ENCODE measurements around the gene AIP.
"Not testable (repeated sequence)": the region's sequence is repeated elsewhere in the genome, so short reads cannot be mapped to it uniquely, and the experiment has no call there.

AIP gene

DNA sequence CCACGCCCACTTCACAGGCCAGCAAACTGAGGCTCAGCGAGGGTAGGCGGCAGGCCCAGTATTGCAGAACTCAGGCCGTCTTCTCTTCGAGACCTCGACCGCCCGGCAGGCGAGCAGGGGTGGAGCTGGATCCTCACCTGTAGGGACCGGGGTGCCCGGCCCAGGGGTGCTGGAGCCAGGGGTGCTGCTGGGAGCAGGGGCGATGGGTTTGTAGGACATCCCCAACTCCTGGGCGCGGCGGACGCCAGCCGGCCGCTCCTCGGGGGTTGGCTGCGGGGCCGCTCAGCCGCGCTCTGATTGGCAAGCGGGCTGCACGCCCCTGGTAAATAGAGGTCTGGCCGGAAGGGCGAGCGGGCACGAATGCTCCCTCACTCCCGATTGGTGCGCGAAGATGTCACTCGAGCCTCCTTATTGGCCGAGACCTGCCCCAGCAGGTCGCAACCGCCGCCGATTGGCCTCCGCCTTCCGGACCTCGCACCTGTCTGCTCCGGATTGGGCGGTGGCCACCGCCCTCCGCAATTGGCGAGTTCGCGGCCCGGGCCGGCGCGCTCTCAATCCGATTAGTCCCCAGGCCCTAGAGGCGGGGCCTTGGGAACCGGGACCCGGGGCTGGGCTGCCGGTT is 25.1 kb downstream of the AIP start, which contains the start of gene CDK2AP2:
CDK2AP2 (minus strand) TSS at position 299 of the 622 bp plus-strand sequence; CDS start at position 219, 80 bp downstream.
- peak; percentile 96 for DNase-seq

DNA sequence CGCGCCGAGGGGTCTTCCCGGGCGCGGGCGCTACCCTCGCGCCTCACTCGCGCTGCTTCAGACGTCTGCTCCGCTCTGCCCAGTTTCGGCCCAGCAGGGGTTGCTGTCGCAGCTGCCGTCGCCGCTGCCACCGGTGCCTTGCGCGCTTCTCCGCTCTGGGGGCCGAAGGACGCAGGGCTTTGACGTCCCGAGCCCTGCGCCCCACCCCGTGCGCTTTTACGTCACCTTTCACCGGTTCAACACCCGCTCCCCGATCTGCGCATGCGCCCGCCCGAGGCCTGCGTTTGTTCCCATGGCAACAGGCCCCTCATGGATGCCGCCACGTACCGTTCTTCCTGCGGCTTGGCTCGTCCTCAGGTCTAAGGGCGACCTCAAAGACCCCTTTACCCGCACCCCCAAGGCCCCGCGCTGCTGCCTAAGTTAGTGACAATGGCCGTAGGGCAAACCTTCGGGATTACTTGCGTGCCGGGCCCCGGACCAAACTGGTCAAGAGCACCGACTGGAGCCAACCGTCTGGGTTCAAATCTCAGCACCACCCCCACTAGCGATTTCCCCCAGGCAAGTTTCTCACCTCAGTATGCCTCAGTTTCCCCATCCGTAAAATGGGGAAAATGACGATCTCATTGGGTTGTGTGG is 25.8 kb downstream of the AIP start:
- DNase-seq: peak; percentile 100

DNA sequence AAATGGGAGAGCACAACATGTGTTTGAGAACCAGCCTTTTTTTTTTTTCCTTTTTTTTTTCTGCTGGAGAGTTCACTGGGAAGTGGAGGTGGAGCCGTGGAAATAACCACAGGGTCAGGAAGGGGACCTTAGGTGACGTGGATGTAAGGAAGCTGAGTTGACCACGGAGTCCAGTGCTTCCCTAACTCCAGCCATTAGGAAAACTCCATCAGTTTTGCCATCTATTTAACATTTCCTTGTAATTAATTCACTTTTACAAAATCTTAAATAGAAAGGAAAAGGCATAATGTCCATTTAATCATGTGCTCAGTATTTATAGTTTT is 27.2 kb downstream of the AIP start:
- no peak for DNase-seq

DNA sequence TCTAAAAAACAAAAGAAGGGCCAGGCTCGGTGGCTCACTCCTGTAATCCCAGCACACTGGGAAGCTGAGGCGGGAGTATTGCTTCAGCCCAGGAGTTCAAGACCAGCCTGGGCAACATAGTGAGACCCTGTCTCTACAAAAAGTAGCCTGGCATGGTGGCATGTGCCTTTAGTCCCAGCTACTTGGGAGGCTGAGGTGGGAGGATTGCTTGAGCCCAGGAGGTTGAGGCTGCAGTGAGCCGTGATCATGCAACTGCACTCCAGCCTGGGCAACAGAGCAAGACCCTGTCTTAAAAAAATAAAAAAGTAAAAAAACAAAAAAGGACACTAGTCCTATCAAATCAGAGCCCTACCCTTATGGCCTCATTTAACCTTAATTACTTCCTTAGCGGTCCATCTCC is 28.7 kb downstream of the AIP start:
- DNase-seq: not testable (repeated sequence)

DNA sequence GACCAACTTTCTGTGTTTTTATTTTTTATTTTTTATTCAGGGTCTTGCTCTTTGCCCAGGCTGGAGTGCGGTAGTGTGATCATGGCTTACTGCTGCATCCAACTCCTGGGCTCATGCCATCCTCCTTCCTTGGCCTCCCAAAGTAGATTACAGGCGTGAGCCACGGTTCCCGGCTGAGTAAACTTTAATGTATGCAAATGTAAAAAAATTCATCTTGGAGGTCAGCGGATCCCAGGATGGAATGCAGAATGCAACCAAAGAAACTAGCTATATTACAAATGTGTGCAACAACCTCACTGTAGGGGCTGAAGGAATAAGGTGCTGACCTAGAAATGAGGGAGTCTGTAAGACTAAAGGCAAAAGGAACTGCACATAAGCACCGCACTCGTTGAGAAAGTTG is 31.3 kb downstream of the AIP start:
- no peak for DNase-seq

DNA sequence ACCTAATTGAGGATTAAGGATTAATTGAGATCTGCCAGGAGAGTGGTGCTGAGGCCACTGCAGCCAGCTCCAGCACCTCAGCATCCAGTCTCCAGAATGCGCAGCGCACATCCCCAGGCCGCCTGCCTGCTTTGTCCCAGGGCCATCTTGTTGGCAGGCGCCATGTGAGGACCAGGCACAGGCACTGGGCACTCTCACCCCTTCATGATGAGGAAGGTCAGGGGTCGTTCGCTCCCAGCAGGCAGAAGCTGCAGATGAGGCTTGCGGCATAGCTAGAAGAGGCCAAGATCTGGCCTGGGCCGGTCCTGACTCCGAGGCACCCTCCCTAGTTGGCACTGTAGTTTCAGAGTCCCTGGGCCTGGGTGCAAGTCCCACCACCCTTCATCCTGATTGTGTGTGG is 34.0 kb downstream of the AIP start:
- DNase-seq: no peak

DNA sequence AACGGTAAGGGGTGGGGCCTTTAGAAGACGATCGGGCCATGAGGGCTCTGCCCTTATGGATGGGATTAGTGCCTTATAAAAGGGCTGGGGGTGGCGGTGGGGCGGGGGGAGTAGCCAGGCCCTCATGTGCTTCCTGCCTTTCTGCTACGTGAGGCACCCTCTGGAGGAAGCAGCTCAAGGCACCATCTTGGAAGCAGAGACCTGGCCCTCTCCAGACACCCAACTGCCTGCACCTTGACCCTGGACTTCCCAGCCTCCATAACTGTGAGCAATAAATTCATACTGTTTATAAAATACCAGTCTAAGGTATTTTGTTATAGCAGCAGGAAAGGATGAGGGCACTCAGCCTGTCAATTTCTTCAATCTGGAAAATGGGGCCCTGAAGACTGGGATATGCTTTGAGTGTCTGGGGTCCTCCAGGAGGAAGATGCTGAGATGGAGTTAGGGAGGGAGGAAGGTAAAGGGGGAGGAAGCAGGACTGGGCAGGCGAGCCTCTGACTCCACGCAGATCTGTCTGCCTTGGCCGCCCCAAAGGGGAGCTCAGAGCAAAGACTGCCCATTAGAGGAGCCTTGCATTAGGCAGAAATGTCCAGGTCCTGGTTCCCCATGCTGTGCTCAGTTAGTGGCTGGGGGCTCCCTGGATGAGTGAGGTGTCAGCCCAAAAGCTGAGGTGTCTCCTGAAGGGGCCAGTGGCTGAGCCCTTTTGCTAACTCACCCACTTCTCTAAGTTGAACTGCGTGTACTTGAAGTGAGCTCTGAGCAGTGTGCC is 35.1 kb downstream of the AIP start:
- DNase-seq: no peak

DNA sequence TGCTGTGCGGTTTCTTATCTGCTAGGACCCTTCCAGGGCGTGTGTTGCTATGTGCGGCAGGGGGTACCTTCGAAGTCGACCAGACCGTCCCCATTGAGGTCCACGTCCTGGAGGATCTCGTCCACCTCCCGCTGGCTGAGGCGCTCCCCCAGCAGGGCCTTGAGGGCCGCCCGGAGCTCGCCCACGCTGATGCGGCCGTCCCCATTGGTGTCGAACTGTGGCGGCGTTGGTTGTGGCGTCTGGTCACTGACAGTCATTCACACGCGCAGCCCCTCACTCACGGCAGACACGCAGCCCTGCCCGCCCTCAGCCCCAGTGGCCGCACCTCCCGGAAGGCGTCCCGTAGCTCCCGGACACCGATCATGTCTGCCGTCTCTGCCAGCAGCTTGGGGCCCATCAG is 36.9 kb downstream of the AIP start:
- DNase-seq: no peak

DNA sequence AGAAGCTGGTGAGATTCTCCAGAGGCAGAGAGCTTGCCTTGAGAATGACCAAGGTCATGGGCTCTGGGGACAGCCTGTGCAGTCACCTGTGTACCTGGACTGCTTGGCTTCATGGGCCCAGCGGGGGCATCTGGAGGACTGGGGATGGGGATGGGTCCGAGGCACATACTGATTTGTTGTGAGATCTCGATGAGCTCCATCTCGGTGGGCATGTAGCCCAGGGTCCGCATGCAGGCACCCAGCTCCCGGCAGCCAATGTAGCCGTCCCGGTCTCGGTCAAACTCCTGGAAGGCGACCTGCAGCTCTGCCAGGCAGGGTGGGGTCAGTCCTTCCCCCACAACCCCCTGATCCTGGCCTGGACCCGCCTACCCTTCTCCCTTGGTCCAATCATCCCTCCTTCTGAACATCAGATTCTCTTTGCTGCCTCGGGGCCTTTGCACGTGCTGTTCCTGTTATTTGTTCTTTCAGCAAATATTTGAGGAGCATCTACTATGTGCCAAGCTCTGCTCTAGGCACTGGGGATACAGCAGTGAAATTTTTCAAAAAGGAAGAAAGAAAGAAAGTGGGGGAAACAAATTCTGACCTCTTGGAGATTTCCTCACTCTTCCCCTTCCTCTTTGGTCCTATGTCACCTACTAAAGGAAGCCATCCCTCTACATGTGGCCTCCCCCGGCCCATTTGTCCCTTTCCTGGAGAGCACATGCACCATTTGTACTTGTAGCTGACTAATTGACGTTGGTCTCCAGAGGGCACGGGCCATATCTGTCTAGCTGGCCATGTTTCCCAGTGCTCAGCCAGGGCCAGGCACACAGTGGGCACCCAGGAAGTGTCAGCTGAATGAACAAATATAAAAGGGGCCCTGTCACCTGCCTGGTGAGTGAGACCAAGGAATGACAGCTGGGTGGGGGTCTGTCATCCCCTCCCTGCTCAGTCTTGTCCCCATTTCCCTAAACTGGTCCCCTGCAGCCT is 38.3 kb downstream of the AIP start:
- DNase-seq: no peak

DNA sequence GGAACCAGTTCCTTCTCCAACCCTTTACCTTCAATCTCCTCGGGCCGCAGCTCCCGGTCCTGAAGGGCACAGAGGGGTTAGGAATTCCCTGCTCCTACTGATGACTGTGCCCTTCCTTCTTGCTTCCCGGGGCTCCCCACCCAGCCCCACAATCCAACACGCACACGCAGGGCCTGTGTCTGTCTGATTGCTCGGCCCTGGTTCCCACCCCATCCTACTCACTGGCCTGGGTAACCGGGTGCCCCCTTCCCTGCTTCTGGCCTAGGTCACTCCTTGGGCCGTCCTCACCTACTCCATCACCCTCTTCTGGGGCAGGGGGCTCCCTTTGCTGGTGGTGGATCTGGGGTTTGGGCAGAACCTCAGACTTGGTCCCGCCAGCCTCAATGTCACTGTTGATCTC is 39.1 kb downstream of the AIP start:
- DNase-seq: no peak

DNA sequence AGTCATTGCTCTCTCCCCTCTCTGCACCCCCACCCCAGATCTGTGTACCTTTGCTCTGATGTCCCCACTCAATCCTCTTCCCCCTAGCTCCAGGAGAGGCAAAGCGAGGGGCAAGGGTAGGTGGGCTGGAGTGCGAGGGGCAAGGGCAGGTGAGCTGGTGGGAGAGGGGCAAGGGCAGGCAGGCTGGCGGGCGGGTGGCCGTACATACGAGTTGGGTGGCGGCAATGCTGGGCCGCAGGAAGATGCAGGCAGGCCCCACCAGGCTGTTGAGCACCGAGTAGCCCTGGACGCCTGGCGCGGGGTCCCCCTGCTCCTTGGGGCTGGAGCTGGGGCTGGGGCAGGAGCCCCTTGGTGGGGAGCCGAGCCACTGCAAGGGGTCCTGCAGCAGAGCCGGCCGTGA is 39.5 kb downstream of the AIP start:
- DNase-seq: no peak

DNA sequence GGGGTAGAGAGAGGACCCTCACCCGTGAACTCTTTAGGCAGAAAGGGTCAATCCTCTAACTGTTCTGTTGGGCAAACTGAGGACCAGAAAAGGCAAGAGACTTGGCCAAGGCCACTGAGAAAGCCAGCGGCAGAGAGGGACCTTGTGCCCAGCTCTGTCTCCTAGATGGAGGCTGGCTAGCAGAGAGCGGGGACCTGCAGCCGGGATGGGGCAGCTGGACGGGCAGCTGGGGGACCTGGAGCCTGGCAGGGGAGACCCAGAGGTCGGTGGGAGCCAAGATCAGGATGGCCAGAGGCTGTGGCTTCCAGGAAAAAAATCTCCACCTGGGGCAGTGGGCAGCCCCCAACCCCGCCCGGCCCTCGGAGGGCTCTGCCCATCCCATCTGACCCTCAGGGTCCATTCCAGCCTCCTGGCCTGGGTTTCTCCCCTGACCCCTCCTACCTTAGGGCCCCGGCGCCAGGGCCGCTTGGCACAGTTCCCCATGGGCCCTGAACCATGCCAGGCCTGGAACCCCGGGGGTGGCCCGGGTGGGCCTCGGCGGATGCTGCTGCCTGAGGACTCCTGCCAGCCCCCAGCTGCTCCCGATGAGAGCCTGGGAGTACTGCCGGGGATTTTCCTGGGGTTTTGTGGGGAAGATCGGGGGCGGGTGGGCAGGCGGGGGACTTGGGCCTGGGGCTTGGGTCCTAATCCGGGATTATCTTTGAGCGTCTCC is 40.2 kb downstream of the AIP start, which contains the start of gene CABP2:
CABP2 (minus strand) TSS at position 603 of the 712 bp plus-strand sequence; CDS start at position 483, 120 bp downstream.
- DNase-seq: no peak

DNA sequence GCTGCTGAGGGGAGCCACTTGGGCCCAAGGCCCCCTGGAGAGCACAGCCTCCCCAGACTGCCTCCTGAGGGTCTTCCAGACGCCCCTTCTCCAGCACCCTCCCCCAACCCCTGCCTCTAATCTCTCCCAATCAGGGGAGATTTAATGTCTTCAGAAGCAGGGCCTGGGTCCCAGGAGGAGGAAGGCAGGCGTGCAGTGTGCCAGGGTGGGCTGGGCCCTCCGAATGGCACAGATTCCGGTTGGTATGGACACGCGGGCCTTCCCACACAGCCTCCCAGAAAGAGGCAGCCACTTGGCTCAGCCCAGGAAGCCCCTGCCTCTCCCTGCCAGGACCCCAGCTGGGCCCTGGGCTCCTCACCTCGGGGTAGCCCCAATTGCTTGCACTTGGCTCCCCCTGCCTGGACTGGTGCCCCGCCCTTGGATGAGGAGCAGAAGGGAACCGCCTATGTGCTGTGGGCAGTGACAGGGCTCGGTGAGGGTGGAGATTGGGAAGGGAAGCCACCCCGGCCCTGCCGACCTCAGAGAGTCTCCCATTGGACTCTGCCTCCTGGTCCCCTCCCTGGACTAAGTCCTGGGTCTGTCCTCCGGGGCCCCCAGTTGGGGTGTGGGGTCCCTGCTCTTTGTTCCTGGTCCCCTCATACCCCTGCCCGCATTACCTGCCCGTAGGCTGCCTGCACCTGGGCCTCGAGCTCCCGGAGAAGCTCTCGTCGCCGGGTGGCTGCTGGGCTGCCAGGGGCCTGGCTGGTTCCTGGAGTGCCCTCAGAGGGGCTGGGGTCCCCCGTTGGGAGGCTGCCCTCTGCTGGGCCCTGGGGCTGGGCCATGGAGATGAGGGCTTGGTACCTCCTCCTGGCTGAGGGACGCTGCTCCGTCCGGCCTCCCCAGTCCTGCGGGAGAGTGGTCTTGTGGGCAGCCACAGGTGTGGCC is 41.0 kb downstream of the AIP start:
- DNase-seq: no peak

DNA sequence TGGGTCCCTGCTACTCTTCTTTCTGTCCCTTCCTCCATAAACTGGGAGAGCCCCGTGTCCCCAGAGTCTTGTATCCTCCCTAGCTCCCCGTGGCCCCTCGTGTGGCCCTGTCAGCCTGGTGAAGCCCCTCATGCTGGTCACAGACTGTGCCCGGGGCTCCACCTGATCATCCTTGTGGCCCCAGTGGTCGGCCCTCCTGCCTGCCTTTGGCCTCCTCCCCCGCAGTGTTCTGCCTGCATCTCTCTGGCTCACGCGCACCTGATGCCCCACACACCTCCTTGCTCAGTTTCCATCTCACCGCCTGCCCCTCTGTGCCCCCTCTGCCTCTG is 41.6 kb downstream of the AIP start:
- no peak for DNase-seq

DNA sequence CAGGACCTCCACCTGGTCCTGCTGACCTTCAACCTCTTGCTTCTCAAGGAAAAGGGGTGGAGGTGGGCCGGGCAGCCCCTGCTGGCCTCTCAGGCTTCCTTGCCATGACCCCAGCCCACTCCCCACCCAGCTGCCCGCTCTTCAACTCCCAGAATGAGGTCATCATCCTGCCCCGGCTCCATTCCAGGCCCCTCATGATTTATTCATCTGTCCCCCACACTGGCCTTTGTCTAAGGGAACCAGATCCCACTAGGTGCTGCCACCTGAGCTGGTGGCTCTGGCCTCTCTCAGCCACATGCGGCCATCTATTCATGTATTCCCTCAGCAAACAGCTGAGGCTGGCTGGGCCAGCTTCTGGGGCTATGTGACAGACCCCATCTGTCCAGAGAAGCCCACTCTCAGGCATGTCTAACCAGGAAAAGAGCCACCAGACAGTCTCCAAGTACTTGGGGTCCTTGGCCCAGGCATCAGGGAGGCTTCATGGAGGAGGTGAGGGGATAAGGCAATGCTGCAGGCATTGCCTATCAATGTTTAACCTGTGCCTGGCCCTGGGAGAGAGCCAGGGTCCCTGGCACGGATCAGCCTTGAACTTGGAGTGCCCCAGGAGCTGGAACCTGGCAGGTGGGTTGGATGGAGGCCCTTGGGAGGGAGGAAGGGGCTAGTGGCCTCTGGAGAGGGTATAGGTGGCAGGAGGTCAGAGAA is 42.6 kb downstream of the AIP start:
- DNase-seq: no peak

DNA sequence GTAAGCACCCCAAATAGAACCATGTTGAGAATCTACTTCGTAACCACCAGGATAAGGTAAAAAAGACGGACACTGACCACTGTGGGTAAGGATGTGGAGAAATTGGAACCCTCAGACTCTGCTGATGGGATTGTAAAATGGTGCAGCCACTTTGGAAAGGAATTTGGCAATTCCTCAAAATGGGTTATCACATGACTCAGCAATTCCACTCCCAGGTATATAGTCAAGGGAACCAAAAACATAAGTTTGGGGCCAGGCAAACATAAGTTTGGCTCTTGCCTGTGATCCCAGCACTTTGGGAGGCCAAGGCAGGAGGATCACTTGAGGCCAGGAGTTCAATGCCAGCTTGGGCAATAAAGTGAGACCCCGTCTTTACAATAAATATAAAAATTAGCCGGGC is 45.5 kb downstream of the AIP start:
- no peak for DNase-seq

DNA sequence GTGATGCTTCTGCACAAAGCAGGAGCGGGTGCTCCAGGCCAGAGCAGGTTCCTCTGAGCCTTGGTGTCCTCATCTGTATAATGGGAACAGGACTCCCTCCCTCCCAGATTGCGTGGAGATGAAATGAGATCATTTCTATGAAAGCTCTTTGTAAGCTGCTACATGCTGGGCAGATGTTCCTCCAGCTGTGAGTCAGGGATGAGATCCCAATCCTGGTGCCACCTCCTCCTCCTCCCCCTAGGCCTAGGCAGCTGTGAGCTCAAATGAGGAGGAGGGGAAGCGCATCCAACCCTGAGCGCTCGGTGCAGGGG is 47.4 kb downstream of the AIP start:
- no peak for DNase-seq

DNA sequence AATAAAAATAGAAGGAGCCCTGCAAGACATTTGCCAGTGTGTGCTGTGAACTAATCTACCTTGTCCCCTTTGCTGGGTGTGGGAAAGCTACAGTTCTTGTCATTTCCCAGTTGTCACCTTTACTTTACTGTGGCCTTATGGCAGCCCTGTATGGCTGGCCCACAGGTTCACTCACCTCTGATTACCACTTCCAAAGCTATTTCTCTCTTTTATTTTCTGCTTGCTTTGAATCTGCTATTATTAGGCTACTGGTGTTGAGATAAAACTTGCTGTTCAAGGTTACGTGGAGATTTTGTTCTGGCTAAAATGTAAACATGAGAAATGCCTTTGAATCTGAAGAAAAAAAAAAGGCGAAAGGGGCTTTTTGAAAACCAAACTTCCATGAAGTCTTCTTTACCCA is 50.1 kb downstream of the AIP start:
- no peak for DNase-seq

DNA sequence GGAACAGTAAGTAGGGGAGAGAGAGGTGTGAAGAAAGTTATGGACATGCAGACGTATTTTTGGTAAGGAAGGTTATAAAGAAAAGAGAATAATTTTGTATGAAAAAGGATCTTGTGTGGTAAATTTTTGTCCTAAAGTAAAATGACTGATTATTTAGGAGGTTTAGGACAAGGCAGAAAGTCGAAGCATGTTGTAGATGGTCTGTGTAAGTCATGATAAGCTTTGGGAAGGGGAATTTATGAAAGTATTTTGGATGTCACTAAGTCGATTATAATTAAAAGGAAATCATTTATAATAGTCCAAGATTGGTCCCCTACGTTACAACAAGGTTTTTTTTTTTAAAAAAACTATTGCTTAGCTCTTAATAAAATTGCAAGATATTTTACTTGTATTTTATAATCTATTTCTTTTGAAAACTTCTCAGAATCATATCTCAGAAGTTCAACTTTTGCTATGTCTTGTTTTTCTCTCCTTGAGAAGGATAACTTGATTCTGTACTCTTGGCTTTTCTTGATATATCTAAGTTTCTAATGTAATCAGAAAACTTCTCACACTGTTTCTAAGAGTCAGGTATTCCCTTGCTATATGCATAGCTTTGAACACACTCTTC is 51.3 kb downstream of the AIP start:
- DNase-seq: no peak

DNA sequence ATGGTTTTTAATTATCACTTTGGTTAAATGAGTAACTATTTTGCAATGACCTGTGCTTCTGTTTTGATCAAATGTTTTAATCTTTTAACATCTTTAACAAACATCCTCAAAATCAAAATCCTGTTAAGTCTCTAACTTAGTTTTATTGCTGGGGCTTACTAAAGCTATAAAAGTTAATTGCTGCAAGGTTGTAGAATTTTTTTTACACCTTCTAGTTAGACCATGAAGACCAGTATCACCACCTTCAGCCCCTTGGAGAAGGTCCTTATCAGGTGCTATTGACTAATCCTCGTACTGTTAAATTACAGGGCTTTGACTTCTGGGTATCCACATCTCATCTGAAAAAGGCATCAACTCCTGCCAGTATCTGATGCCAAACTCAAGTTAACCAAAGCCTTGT is 52.7 kb downstream of the AIP start:
- no peak for DNase-seq

DNA sequence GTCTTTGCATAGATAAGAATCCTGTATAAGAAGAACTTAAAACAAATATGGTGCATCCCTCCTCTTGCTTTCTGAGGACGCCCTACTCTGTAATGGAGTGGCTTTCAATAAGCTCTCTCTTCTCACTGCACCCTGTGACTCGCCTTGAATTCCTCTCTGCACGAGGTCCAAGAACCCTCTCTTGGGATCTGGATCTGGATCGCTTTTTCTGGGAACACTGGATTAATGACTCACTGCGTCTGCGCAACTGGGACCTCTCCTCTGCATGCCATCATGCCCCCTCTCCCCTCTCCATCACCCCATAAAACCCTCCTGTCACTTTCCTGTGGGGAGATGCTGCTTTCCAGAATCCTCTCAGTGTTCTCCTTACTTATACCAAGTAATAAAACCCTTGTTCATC is 55.5 kb downstream of the AIP start:
- no peak for DNase-seq

Data from activated CD4-positive, alpha-beta T cell treated with anti-CD3 and anti-CD28 coated beads, Interleukin-2, amount 50 U/mL, for 1 hour (primary cell).